GM19025 (cell line): Measurements from ENCODE around the gene IVNS1ABP.
"Not testable (repeated sequence)": the region's sequence is repeated elsewhere in the genome, so short reads cannot be mapped to it uniquely, and the experiment has no call there.

ENCODE experiments used
- ATAC-seq: cut with Tn5 transposase; IDR thresholded peaks from one replicate; pipeline ENCODE4 v1.9.1; 2021; ENCODE audit warnings: mild to moderate bottlenecking, low read depth, moderate library complexity; ENCODE audit not compliant: unreplicated experiment

IVNS1ABP gene

DNA sequence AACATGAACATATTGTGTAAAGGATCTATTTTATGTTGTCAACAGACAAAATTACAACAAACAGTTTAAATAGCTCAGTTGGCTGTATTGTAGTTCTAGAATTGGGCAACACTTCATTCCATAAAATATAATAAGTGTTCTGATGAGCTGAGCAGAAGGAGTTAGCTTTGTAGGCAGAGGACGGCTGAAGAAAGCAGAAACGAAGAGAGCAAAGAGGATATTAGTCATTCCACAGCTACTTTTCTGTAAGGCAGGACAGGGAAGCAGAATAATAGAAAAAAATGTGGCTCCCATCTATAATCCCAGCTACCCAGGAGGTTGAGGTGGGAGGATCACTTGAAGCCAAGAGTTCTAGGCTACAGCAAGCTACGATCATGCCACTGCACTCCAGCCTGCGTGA, 20.2 kb upstream of the IVNS1ABP start:
- ATAC-seq = no peak

DNA sequence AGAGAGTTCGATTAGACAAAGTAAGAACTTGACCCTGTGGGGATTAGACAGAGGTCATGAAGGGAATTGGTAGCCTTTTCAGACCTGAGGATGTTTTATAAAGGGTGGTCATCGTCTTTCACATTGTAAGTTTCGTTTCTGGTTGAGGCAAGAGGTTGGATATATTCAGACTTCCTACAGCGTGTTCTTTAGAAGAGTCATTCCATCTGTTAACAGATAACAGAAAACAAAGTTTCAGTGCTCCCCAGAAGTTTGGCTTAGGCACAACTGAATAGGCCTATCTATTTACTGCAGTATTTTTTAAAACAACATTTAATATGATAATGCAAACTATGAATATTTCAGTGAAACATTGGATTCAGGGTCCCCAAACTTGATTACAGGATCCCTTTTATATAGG, 17.1 kb upstream of the IVNS1ABP start:
- no peak for ATAC-seq

DNA sequence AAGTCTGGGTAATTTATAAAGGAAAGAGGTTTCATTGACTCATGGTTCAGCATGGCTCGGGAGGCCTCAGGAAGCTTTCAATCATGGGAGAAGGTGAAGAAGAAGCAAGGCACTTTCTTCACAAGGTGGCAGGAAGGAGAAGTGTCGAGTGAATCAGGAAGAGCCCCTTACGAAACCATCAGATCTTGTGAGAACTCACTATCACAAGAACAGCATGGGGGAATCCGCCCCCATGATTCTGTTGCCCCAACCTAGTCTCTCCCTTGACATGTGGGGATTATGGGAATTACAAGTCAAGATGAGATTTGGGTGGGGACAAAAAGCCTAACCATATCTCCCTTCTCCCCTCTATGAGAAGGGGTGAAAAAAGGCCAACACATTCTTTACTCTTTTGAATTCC, 11.2 kb upstream of the IVNS1ABP start:
- no peak for ATAC-seq

DNA sequence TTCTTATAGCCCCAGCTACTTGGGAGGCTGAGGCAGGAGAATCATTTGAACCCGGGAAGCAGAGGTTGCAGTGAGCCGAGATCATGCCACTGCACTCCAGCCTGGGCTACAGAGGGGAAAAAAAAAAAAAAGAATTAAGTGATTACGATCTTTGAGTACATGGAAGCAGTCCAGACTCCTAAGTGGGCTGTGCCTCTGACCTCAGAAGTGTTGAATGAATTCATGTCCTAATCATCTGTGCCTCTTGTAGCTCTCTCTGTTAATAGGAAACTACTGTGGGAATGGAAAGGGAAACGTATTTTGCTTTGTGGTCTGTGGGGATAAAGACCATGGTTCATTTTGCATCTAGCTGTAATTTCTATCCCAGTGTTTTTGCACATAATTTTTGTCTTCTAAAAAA, 8.4 kb upstream of the IVNS1ABP start:
- no peak for ATAC-seq

DNA sequence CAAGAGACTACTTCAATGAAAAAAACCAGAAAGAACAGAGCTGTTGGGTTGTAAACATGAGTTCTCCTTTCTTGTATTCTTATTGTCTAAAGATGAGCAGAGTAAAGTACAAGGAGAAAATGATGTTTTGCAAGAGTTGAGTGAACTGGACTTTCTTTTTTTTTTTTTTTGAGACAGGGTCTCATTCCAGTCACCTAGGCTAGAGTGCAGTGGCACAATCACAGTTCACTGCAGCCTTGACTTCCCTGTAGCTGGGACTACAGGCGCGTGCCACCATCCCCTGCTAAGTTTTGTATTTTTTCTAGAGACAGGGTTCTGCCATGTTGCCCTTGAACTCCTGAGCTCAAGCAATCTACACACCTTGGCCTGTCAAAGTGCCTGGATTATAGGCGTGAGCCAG, 7.1 kb upstream of the IVNS1ABP start:
- no peak for ATAC-seq

DNA sequence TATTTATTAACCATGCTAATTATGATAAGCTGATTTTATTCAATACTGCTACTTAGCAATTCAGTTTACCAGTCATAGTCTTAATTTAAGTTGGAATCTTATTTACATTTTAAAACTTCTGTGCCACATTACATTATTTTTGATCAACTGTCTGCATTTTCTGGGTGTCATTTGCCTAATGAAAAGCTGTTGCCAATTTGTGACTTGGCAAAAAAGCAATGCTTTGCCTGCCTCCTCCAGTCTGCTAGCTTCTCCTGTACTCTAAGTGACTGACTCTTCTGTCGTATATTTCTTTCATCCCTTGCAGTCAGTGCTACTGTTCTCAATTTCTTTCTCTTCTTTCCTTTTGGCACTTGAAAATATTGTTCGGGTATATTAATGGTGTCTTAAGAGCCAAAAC, 5.6 kb upstream of the IVNS1ABP start:
- no peak for ATAC-seq

DNA sequence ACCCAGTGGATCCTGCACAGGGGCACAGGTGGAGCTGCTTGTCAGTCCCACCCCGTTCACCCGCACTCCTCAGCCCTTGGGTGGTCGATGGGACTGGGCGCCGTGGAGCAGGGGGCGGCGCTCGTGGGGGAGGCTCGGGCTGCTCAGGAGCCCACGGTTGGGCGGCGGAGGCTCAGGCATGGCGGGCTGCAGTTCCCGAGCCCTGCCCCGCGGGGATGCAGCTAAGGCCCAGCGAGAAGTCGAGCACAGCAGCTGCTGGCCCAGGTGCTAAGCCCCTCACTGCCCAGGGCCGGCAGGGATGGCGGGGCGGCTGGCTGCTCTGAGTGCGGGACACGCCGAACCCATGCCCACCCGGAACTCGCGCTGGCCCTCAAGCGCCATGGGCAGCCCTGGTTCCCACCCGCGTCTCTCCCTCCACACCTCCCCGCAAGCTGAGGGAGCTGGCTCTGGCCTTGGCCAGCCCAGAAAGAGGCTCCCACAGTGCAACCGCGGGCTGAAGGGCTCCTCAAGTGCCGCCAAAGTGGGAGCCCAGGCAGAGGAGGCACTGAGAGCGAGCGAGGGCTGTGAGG, 4.7 kb upstream of the IVNS1ABP start:
- ATAC-seq = not testable (repeated sequence)

DNA sequence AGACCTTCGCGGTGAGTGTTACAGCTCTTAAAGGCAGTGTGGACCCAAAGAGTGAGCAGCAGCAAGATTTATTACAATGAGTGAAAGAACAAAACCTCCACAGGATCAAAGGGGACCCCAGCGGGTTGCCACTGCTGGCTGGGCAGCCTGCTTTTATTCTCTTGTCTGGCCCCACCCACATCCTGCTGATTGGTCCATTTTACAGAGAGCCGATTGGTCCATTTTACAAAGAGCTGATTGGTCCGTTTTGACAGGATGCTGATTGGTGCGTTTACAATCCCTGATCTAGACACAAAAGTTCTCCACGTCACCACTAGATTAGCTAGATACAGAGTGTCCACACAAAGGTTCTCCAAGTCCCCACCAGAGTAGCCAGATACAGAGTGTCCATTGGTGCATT, 4.1 kb upstream of the IVNS1ABP start:
- ATAC-seq = not testable (repeated sequence)

DNA sequence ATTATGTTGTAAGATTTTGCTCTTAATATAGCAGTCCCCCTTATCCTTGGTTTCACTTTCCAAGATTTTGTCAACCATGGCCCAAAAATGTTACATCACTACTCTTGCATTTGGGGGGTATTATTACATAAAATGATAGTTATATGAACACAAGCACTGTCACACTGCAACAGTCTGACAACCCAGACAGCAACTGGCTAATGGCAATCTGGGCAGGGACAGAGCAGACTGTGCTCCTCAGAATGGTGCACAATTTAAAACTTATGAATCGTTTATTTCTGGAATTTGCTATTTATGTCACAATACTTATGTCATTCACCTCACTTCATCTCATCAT, 2.1 kb upstream of the IVNS1ABP start:
- no peak for ATAC-seq

DNA sequence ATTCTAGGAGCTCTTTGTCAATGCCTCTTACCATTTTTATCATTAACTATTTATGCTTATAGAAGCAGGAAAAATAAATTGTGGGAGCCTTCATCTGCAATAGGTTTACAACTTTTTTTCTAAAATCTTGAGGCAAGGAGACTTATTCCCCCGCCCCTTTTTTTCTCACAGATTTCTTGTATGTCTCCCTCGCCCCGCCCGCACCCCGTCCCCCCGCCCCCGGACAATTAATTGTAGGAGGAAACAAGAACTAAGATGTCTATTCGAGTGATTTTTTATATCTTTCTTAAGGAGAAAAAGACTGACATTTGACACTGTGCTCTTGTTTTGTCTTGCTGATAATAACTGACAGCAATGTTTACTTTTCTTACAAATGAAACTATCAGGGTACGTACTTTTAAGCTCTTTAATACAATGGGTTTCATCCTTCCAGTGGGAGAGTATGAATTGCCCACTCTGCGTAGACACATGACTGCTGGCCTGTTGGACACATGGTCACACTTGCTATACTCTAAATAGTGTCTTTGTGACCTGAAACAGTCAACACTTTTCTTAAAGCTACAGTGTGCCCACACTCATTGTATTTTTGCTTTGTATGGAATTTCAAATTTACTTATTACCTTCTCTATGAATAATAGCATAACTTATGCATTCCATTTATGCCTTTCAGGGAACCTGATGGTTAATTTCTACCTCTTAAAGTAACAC, 1.5 kb upstream of the IVNS1ABP start:
- no peak for ATAC-seq

DNA sequence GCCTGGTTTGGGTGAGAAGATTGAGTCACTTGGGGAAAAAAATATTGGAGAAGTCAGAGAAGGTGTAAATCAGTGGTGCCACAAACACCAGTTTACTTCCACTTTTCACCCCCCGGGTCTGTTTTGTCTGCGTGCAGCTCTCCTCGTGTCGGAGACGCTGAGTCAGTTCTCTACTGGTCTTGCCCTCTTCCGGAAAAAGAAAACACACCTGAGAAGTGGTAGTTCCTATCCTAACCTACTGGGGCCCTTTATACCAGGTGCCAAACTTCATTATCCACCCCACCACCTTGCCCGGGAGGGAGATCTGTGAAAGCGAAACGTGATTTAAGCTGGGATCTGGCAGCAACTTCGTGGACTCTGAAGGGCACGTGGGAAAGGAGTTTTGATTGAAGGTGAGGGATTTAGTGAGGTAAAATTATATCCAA, 855 bp upstream of the IVNS1ABP start:
- peak; percentile 30 for ATAC-seq

DNA sequence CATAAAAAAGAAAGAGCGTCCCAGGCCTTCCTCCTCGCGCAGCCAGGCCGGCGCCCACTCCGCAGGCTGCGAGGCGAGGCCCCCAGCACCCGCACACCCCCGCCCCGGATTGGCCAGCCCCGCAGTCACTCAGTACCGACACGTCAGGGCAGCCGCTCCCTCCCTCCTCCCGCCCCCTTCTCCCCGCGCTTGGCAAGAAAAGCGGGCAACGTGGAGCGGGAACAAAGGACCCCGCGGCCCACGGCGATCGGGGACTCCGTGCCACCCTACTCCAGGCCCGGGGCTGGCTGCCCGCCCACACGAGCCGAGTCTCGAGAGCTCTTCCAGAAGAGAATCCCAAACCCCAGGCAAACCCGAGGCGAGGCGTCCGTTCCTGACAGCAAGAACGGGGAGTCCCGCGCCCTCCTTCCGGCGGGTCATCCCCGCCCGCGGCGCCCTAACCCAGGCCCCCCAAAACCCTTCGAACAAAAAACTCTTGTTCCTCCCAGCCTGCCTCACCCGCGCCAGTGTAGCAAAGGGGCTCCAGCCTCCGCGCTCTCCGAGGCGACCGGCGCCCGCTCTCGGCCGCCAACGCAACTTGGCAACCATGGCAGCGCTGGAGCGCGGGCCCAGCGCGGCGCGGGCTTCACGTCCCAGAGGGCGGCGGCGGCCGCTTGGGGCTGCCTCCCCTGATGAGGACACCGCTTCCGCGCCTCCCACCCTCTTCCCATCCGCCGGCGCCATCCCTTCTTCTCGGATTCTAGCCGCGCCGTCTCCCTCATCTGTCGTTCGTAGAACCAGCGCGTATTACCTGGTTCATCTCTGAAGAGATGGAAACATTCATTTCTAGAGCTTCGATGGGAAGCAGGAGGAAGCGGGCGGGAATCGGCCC, 645 bp downstream of the IVNS1ABP start:
- ATAC-seq = peak; percentile 51

DNA sequence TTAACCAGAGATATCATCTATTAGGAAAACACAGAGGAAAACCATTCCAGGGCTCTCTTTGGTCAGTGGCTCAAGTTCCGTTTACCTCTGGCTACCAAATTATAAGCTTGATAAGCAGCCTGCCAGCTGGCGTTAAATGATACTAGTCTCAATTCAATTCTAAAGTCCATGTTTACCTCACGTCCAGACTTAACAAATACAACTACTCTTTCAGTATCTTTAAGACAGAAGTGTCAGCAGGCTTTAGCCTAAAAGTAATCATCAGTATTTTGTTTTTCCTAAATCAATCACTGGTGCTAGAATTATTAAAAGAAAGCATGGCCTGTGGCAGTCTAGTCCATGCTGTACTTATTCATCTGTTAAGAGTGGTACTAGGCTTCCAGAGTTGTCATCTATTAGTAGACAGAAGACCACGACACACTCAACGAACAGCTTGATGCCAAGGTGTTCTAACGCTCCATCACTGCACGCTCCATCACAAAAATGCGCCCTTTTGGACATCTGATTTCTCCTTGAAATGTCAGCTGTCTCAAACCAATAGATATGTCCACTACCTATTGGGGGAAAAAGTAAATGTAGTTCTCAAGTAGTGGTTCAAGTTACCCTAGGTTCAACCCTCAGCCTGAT, 1.5 kb downstream of the IVNS1ABP start:
- peak; percentile 0 for ATAC-seq

DNA sequence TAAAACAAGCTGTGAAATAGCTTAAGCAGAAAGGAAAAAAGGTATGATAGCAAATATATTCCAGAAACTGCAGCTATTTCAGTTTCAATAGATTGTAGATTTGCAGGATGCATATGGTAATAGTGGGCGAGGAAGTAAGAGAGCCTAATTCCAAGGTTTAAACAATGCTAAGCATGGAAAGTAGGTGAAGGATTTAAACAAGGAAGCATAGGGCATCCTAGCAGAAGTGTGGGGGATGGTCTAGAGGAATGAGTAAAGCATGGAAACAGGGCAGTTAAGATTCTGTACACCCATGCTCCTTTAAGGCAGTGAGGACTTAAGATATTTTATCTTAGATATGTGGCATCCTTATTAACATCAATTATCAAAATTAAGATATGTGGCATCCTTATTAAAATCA, 2.6 kb downstream of the IVNS1ABP start:
- no peak for ATAC-seq

DNA sequence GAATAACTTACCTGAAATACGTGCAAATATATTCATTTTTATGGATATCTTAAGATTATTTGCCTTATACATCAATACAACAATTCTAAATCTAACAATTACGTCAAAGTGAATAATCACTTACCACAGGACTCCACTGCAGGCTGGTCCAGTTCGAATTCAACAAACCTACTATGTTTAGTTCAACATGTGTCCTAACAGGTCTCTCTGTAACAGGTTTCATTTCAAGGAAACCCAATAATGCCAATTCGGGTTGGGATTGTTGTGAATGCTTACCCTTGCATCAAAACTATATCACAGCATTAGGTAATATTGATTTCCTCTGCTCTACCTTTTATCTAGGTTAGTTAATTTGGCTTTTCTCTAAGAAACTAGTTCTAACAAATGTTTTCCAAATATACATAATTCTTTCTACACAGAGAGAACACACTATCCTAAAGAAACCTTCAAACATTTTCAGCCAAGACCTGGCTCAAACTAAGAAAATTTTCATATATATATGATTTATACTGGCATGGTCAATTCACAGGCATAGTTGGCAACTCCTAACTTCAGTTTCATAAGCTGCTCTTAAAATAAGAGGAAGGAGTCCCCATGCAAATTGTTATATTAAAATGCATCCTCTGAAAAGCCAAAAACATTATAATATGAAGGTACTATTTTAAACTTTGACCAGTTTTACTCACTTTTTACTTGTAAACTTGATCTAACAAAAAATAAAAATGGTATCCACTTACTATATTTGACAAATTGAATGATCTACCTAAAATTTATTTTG, 4.5 kb downstream of the IVNS1ABP start:
- ATAC-seq = no peak

DNA sequence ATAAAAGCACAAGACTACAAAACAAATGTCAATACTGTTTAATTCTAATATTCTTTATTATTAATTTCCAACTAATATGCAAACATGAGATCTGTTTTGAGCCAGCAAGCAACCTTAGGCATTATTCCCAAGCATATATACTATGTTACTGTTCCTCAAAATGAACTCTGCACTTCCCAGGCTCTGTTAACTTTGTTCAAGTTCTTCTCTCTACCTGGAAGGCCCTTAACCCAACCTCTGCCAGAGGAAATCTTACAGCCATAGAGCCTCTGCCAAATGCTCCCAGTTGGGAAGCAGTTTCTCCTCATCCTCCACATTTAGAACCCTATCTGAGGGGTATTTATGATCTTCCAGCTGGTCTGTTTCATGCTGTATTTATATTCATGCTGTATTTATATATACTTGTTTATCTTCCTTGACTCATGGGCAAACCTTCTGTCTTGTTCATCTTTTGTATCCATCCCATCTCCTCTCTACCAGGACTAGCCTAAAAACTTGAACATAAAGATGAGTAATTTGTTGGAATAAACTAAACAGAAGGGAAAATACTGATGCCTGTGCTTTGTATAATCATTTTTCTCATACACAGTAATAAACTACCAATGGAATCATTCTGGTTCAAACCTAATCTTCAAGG, 5.3 kb downstream of the IVNS1ABP start:
- no peak for ATAC-seq

DNA sequence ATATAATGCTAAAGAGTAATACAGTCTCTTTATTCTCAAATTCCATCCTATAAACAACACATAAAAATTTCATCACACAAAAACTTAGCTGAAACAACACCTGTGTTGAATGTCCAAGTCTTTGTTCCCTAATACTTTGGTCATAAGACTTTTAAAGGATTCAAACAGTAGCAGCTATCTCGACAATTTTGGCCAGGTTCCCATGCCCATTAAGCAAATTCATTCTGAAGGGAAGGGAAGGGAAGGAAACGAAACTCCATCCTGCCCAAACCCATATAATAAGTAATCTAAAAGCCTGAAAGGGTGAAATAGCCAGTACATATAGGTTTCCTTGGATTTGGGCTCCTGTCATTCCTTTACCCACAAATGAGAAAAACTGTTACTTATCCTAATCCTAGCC, 7.5 kb downstream of the IVNS1ABP start:
- ATAC-seq = no peak

DNA sequence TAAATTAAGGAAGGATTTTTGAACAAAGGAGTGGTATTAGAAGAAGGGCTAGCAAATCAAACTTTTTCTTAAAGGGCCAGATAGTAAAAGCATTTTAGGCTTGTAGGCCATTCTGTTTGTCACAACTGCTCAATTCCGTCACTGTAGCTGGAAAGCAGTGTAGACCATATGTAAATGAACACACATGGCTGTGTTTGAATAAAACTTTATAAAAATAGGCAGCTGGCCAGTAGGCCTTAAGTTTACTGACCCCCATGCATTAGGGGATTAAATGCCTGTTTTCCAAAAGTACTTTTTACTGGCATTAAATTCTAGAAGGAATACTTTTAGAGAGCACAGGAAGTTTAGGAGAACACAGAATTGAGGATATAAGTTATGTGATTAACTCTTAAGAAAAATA, 8.9 kb downstream of the IVNS1ABP start:
- no peak for ATAC-seq

DNA sequence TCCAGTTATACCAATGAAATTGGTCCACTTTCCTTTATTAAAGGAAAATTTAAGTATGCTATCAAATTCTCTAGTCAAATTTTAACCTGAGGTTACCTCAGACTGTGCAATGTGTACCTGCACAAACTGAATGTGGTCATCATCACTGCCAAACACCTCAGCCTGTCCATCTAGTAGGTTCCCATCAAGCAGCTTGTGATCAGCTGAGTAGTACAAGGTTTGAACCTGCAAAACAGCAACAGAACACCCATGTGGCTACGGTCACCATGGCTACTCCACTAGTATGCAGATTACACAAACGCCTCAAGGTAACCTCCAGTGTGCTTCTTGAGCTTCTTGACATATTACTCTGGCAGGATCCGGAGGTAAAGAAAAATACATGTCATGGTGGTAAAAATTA, 11.6 kb downstream of the IVNS1ABP start:
- no peak for ATAC-seq

DNA sequence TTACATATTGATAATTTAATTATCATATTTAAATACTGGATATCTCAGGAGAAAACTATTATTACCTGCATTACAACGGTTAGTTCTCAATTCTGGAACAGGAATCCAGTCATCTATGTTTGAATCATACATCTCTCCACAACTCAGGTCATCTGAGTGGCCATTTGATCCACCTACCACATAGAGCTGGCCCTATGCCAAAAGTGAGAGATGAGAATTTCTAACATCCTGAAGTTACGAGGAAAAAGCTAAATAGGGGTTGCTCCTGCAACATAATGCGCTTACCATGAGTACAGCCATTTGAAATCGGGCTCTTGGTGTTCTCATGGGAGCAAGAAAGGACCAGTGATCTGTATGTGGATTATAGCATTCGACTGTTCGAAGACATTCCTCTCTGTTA, 16.9 kb downstream of the IVNS1ABP start:
- ATAC-seq = no peak
